Stimulated activated CD8-positive, alpha-beta memory T cell treated with anti-CD3 and anti-CD28 coated beads, Interleukin-12 subunit alpha, Interleukin-12 subunit beta, amount 100 ng/mL, for 4 hours (primary cell): ENCODE measurements around the gene BEND6.

Experiments
- DNase-seq: peaks from one replicate; pipeline ENCODE4 v3.0.0-alpha.2; 2020; ENCODE audit warnings: low read depth

The BEND6 gene, protein sequence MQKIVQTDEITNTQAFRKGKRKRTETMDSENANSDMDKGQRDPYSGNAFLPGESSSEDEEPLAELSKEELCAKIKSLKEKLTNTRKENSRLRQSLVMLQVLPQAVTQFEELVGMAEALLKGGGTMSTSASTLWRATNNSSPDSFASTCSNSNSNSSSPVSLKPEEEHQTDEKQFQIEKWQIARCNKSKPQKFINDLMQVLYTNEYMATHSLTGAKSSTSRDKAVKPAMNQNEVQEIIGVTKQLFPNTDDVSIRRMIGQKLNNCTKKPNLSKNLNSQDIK

DNA sequence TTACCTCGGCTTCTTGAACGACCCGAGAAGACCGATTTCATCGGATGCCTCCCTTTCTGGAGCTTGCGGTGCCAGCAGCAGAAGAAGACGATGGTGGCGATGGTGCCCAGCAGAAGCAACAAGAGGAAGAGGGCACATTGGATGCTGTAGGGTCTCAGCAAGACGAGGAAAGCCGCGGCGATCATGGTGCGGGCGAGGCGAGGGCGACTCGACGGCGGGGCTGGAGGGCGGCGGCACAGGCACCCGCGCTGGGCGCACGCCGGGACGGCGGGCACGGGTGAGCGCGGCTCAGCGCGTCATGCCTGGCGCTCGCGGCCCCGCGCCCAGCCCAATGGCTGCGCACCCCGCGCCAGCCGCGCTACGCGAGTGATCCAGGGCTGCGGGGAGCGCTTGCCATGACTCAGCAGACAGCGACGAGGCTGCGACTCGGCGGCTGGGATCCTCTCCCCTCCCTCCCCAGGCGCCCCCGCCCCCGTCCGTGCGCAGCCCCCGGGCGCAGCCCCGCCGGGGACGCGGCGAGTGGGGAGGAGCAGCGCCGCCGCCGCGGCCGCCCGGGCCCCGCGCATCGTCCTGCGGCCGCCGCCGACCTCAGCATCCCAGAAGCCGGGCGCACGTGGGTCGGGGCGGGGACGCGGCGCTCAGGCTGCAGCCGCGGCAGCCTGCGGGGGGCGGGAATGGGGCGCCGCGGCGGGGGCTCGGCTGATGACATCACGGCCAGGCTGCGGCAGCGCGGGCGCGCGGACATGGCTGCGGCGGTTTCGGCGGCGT is at the start of gene BEND6:
TSS of gene BEND6 (plus strand) at position 705 of the 768 bp plus-strand sequence. CDS start 26,704 bp downstream, outside the sequence.
- DNase-seq, result no peak

DNA sequence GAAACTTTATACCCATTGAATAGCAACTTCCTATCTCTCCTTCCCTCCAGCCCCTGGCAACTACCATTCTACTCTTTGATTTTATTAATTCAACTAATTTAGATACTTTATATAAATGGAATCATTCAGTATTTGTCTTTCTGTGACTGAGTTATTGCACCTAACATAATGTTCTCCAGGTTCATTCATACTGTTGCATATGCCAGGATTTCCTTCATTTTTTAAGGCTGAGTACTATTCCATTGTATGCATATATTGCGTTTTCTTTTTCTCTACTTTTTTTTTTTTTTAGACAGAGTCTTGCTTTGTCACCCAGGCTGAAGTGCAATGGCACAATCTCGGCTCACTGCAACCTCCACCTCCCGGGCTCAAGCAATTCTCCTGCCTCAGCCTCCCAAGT is 49.5 kb upstream of the BEND6 start:
- no peak for DNase-seq

DNA sequence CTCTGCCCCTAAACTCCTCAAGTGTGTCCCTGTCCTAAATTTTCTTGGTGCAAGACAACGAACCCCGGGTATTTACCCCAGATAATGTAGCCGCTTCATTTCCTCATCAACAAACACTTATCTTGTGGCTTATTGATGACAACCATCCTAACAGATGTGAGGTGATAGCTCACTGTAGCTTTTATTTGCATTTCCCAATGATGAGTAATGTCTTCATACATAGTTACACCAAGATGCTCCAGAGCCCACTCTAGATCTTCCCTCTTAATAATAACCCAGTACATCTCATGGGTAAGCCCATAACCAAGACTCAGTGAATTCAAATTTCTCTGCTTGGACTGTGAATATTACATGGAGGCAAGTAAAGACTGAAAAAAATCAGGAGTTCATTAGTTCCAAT is 48.2 kb upstream of the BEND6 start:
- DNase-seq, result no peak

DNA sequence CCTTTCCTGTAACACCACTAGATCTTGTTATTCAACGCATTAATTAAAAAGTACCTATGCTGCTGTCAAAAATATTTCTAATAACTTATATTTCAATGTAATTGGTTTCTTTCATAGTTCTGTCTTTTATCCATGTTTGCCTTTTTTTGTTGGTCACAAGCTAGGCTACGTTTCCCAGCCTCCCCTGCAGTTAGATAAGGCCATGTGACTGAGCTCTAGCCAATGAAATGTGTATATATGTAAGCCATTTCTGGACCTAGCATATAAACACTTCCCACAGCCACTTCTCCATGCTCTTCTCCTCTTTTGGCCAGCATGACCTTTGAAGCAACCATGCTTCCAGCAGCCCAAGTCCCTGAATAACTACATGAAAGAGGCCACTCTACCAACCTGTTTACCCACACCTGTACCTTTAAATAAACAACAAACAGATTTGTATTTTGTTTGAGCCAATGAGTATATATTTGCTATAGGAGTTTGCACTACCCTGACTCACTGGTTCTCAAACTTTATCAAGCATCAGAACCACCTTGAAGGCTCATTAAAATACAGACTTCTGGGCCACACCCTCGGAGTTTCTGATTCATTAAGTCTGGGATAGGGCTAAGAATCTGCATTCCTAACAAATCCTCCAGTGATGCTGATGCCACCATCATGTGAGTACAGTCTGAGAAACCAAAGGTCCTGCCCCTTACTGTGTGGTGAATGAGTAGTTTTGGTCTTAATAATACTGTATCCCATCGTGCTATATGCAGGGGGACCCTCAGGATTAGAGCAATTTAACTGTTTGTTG is 45.6 kb upstream of the BEND6 start:
- no peak for DNase-seq

DNA sequence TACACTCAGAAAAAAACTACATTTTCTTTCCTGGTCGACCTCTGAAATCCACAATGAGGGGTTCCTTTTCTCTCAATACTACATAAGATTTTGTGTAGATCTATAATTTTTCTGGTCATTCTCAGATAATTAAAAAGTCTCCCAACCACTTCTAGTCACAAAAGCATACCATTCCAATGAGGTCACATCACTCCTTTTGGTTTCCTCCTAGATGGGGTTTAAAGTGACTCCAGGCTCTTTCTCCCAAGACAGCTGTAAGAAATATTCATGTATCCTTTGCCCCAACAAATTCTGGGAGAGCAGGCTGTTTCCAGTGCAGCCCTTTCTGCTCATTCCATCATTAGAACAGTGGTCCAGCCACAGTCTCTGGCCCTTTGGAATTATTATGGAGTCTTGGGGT is 43.1 kb upstream of the BEND6 start:
- no peak for DNase-seq

DNA sequence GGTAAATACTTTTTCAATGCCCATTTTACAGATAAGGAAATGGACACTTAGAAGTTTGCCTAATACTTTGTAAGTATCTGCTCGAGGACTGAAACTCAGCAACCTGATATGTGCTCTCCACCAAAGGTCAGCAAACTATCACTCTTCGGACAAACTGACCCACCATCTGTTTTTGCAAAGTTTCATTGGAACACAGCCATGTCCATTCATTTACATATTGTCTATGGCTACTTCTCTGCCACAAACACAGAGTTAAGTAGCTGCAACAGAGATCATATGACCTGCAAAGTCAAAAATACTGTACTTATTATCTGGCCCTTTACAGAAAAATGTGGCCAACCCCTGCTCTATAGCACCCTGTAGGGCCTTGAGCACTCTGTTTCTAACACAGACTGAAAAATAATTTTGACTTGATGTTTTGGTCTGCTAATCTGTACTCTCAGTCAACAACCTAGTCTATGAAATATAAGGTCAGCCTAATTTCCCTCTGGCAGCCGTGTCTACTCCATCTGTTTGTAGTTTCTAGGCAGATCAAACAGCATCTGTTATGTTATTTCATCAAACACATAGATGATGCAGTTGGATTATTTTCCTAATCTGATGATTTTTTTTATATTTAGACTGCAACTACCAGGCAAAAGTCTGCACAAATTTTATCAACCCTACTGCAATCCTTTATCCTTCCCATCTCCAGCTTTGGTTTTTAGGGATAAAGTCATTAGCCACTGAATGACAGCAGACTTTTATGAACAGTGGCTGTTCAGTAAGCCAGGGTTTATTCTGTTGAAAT is 41.4 kb upstream of the BEND6 start:
- DNase-seq, result no peak

DNA sequence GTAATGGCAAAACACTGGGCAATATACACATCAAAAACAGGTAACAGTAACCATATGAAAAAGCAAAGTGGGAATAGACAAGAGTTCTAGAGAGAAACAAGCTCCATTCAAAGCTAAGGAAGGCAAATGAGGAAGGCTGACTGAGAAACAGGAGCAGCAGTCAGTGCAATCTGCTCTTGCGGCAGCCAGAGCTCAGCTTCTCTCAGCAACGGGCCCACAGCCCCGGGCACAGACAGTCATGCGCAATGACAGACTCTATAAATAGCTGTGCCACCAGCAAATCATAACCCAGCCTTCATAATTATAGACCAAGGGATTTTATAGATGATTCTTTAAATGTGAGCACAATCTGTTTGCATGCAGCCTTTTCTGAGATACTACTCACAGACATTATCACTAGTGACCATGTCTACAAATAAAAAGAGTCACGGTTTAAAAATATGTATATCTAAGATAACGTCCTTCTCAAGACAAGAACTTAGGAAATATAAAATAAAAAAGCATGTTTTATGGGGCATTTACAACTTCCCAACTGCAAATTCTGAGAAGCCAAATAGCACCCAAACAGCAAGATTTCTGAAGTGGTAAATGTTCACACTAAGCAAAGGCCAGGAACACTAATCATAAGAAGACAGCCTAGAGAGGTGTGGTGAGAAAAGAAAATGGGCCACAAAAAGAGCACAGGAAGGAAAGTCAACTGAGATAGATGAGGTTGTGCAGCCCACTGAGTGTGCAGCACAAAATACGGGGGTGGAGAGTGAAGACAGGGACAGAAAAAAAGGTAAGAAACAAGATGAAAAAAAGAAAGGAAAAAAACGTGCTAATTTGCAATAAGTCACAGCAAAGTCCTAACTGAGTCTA is 39.9 kb upstream of the BEND6 start:
- DNase-seq, result no peak

DNA sequence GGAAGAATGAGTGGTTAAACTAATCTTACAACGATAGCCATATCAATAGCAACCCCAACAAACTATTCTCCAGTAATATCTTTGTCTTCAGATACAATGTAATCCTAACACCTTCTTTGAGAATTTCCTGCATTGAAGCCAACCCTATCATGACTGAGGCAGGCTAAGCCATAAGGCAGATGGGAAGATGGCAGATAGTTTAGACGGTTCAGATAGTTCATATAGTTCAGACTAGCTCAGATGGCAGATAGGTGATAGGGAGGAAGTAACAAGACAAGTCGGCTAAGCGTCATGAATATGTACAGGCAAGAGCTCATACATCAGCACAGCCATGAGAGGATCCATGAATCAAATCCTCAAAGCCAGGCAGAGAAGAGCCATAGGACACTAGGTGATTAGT is 39.1 kb upstream of the BEND6 start:
- DNase-seq, result no peak

DNA sequence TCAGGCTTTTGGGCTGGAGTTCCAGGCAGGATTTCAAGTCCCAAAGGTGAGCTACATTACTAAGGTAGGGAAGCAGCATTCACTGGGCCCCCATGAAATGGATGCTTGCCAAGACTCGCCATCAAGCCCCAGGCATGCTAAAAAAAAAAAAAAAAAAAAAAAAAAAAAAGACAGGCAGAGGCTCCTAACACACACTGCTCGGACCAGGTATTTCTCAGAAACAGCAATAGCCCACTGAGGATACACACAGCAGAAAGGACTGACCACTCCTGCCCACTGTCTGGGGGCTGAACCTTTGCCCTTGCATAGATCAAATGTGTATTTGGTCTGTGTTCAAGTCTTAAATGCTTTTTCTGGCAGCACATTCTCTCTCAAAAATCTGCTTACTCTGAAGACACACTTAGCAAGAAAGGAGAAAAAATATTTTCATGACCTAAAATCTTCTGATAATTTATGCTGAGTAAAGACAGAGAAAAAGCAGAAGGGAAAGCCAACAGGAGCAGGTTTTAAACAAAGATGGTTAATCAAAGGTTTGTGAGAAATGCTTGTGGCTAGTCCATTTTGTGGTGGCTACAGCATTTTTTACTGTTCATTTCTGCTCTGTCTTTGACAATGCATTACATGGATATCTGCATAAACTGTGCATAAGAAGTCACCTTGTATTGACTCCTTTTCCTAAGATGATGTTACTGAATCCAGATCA is 37.9 kb upstream of the BEND6 start:
- DNase-seq, result no peak

DNA sequence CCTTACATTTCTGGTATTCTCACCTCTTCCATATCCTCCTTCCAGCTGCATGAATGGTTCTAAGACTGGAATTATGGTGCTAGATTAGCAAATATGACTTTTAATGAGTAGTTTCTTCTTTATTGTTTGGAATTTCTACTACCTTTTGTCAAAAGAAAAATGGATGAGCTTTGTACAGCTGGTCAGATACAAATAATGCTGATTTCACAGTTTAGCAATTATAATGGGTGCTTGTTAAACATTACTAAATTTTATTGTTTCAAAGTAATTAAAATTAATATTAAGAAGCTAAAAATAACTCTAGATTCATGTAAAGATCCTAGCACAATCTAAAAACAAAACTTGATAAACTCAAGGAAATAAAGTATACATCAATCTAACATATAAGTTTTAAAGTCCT is 32.3 kb upstream of the BEND6 start:
- no peak for DNase-seq

DNA sequence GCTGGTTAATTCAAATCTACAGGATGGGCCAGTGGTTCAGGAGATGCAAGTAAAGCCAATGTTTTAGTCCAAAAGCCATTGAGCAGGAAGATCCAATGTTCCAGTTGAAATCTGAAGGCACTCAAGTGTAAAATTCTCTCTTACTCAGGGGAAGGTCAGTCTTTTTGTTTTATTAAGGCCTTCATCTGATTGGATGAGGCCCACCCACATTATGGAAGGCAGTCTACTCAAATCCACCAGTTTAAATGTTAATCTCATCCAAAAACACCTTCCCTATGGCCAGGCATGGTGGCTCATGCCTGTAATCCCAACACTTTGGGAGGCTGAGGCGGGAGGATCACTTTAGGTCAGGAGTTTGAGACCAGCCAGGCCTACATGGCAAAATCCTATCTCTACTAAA is 31.3 kb upstream of the BEND6 start:
- no peak for DNase-seq

DNA sequence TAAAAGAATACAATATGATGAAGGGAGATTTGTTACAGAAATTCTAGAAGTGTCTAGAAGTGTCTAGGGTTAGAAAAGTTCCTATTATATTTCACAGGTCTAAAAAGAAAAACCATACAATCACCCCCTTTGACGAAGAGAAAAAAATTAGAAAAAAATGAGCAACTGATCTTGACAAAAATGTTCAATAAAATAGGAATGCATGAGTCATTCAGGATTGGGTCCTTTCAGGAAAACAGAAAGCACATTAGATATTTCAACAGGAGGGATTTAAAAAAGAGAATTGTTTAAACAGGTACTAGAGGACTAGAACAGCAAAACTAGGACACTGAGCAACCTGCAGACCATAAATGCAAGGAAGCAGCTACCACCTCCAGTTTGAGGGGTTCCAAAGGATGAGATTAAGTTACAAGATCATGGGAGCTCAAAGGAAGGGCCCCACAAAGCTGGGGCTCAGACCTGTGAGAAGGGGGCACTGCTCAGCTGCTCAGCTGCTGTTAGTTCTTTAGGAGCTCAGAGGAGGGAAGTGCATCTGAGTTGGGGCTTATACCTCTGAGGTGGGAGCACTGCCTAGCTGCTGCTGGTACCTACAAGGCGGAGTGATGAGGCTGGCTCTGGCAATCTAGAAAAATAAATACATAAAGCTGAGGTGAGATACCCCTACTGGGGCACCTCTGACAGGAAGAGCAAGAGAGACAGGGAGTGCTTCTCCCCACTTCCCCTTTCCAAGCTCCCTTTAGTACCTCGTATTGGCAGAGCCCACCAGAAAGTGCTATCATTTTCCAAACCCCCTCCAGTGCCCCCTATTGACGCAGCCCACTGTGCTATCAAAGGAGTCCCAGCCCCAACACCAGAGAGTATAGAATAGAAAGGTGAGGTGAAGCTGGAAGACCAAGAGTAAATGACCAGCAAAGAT is 27.1 kb upstream of the BEND6 start:
- DNase-seq, result no peak

DNA sequence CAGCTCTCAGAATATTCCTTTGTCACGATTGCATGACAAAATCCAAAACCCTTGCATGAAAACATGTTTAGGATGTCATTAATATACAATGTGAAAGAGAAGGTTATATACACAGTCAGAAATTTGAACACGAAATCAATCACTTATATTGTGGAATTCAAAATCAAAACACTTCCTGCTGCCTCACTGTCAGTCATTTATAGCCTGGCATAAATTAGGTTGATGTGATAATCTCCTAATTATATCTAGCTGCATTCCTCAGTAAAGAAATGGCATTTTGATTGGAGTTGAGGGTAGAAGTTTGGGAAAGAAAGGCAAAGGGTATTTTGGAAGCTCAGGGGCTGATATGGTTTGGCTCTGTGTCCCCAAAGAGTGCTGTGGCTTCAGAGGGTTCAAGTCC is 24.1 kb upstream of the BEND6 start:
- no peak for DNase-seq

DNA sequence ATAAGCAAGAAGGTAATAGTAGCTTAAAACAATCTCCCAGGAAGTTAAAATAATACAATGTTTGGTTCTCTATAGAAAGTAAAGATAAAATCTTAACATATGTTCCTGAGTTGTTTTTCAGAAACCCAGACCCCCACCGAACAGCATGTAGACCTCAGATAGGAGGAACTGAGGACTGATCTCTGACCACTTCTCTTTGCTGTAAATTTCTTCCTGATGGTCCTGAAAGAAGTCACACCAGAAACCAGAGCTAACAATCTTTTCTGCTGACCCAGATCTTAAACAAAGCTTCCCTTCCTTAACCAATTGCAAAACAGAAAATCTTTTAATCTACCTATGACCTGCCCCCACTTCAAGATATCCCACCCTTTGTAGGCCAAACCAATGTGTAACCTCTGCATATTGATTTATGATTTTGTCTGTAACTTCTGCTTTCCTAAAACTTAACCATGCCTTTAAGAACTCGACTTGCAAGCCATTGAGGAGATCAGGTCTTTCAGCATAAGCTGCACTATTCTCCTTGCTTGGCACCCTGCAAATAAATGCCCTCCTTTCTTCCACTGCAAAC is 21.9 kb upstream of the BEND6 start:
- no peak for DNase-seq

DNA sequence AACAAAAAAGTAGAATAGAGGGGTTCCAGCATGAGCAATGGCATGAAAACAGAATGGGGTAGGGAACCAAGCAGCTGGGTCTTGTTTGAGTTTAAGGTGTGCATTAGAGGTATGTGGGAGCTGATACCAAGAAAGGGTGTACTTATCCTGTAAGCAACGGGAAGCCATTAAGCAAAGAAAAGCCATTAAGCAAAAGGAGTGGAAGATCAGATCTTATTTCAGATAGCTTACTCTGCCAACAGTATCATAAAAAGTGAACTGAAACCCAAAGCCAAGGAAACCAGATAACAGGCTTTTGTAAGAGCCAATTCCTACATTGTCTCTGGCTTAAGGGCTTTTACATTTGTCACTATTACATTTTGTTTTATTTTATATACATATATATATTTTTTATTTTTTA is 21.3 kb upstream of the BEND6 start:
- no peak for DNase-seq

DNA sequence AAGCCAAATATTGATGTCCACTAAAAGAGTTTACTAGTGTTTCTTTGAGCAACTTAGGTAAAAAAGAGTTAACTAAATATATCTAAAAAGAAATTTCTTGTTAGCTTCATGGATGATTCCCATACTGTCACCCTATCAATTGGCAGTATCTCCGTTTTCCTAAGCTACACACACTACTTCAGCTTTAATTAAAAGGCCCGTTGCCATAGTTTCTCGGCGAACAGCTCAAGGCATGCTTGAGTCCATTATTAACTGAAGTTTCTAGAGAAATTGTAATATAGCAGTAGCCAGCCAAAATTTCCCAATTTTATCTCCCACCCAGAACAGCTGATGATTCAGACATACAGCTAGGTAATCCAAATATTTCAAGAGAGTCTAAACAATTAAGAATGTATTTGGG is 20.0 kb upstream of the BEND6 start:
- DNase-seq, result no peak

DNA sequence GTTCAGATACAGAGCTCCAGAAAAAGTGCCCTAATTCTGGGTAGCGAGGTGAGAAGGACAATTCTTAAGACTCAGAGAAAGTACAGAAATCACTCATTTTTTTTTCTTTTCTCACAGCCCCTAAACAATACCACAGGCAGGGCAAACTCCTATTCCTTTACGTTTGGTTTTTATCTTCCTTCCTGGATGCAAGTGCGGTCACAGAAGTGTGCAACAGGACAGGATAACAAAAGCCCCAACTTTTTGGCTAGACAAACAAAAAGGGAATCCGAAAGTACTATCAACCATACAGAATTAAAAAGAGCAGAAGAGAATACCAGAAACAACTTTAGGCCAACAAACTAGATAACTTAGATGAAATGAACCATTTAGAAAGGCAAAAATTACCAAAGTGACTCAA is 18.4 kb upstream of the BEND6 start:
- no peak for DNase-seq

DNA sequence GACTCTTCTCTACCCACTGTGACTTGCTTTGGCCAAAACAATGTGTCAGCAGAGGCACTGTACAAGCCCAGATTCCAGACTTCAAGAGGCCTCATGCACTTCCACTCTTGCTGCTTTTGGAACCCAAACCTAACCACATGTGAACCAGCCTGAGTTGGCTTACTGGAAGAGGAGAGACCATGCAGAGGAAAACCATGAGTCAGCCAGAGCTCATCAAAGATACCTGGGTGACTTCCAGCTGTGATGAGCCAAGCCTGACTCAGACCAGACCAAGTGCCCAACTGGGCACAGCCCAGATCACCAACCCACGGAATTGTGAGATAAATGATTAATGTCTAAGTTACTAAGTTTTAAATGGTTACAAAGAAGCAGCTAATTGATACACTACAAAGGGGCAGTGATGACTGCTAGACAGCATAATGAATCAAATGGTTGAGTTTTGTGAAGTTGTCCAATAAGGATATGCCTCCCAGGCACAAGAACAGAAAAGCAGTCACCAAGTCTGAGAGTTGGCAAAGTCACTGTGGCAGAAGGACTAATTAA is 16.2 kb upstream of the BEND6 start:
- no peak for DNase-seq

DNA sequence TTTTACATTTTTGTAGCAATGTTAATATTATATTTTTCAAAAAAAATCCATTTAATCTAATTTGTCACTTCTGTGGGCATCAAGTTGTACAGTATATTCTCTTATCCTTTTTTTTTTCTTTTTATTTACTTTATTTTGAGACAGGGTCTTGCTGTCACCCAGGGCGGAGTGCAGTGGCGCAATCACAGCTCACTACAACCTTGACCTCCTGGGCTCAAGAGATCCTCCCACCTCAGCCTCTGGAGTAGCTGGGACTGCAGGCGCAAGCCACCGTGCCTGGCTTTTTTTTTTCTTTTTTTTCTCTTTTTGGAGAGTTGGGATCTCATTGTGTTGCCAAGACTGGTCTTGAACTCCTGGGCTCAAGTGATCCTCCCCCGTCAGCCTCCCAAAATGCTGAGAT is 14.4 kb upstream of the BEND6 start:
- no peak for DNase-seq
